Tibial nerve (tissue), 4 donors: ENCODE data around the gene HYI. TPM values are rescaled to one million over a fixed set of nuclear protein-coding genes. Genes with fewer than 3 reads are reported as not detected.

Experiments used
- DNase-seq, 2 donors: peaks; one replicate each; pipeline ENCODE4 v3.0.0-alpha.2; 2019; ENCODE audit warnings: low spot score in 2 of 2
- H3K27ac ChIP-seq, 4 donors: fragments of 200-600 bp; sonication (generic) in 3 of 4; one replicate each; pipeline ENCODE4 v1.5.1; 2017 to 2019; ENCODE audit warnings: mild to moderate bottlenecking in 1 of 4
- H3K27me3 ChIP-seq, 2 donors: fragments of 200-600 bp; sonication (generic) in 1 of 2; one replicate each; pipeline versions ENCODE4 v1.5.1 to v1.6.0; 2017 to 2019
- H3K36me3 ChIP-seq, 3 donors: fragments of 200-600 bp; sonication (generic); one replicate each; pipeline ENCODE4 v1.5.1; 2018 to 2019
- H3K4me1 ChIP-seq, 4 donors: fragments of 200-600 bp; sonication (generic) in 3 of 4; one replicate each; pipeline ENCODE4 v1.5.1; 2017 to 2019
- H3K4me3 ChIP-seq, 4 donors: fragments of 200-600 bp; sonication (generic) in 3 of 4; one replicate each; pipeline ENCODE4 v1.5.1; 2017 to 2019; ENCODE audit warnings: mild to moderate bottlenecking in 1 of 4, moderate library complexity in 1 of 4
- H3K9me3 ChIP-seq, 4 donors: fragments of 200-600 bp; sonication (generic) in 3 of 4; one replicate each; pipeline ENCODE4 v1.5.1; 2017 to 2019
- EP300 ChIP-seq, 2 donors: sonication (generic); formaldehyde crosslinking; IDR thresholded peaks; one replicate each; pipeline ENCODE4 v1.6.1; 2017; ENCODE audit warnings: antibody characterized with exemption in 2 of 2, mild to moderate bottlenecking in 1 of 2
- POLR2A ChIP-seq, 2 donors: fragments of 450-650 bp; IDR thresholded peaks; one replicate each; pipeline ENCODE4 v1.6.1; 2017; ENCODE audit warnings: antibody characterized with exemption in 2 of 2, mild to moderate bottlenecking in 2 of 2, moderate library complexity in 2 of 2
- WGBS, 2 donors: methylation state at CpG; one replicate each; pipeline ENCODE4 v1.1.5; 2018; 5-methylcytosine and 5-hydroxymethylcytosine counted together
- total RNA-seq, 4 donors: library from RNA; depleted of rRNA; stranded (reverse); fragments of >200 nt; gene quantifications; one replicate each; pipeline ENCODE4 v1.1.0, GENCODE V29; 2016
- TF ChIP-seq, protein P1 (sequence below), 5 experiments: fragments of 200-600 bp in 3 of 5; fragments of 450-650 bp in 2 of 5; sonication (generic) in 3 of 5; IDR thresholded peaks; one replicate each; pipeline ENCODE4 v1.5.1; 2016 to 2019; ENCODE audit warnings: antibody characterized with exemption in 5 of 5, mild to moderate bottlenecking in 3 of 5, moderate library complexity in 2 of 5

Gene HYI
- total RNA-seq, 4 donors from 2014 or later = 69.8 to 144 (median 97.7) TPM

DNA sequence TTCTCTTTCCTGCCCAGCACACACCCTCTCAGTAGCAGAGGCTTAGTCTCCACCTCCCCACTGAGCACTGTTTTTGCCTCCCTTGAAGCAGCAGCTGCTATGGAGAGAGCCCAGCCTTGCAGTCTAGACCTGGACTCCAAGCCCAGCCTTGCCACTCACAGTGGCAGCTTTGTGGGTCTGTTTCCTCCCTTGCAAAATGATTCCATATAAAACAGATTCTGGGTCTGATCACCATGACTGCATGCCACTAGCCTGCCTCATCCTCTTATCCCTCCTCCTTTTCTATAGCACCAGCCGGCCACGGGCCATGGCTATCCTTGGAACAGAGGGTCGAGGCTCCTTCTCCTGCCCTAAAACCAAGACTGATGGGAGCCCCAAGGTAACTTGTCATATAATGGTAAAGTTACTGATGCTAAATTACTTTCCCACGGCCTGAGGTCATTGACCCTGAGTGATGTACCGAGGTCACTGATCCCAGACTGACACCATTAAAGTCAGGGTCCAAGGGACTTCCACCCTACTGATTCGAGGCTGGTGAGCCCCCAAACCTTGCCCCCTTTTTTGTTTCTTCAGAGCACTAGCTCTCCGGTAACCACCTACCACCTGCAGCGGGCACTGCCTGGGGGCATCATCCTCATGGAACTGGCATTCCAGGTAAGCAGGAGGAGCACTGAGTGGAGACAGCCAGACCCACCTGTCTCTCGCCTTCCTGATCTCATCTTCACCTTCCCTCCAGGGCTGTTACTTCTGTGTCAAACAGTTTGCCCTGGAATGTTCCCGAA, 7.9 kb downstream of the HYI start:
- no peak for TF ChIP-seq POLR2A (IDR thresholded peaks at IDR 0.05)
- Histone ChIP-seq H3K27ac (no peak overlapping the region), H3K4me3 (no peak overlapping the region), H3K9me3 (no peaks in the 10 kb centered on the region), H3K27me3 (no peaks in the 10 kb centered on the region), H3K36me3 (peaks cover 8 to 100% (median 32%) of the 10 kb centered on the region in 3 donors), H3K4me1 (no peaks in the 10 kb centered on the region)
- 89 to 91% methylated on average over 10 of the region's 10 CpGs for WGBS, 2 donors
- DNase-seq = no peak

DNA sequence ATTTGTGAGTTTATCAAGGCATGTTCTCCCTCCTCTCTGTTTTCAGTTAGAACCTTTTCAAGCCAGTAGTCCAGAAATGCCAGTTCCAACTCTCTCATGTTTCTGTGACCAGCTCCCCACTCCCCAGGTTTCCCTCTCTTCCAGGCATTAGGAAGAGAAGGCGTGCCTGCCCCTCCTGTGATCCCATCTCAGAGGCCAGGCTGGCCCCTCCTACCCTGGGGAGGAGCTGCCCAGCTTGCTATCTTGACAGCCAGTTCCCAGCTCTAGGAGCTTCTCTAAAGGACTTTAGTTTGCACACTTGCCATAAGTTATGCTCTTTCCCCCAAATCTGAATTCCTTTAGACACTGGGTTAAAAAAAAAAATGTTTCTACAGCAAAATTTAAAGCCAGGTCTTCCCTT, 8.9 kb downstream of the HYI start:
- WGBS, 2 donors = 50 to 56% methylated on average over 1 of the region's 1 CpG
- Histone ChIP-seq H3K4me3 (no peak overlapping the region), H3K9me3 (no peaks in the 10 kb centered on the region), H3K4me1 (no peaks in the 10 kb centered on the region), H3K27ac (no peak overlapping the region), H3K27me3 (no peaks in the 10 kb centered on the region), H3K36me3 (peaks cover 8 to 100% (median 32%) of the 10 kb centered on the region in 3 donors)
- DNase-seq = no peak
- TF ChIP-seq EP300 (IDR thresholded peaks at IDR 0.05) = no peak
- TF ChIP-seq, protein P1, sequence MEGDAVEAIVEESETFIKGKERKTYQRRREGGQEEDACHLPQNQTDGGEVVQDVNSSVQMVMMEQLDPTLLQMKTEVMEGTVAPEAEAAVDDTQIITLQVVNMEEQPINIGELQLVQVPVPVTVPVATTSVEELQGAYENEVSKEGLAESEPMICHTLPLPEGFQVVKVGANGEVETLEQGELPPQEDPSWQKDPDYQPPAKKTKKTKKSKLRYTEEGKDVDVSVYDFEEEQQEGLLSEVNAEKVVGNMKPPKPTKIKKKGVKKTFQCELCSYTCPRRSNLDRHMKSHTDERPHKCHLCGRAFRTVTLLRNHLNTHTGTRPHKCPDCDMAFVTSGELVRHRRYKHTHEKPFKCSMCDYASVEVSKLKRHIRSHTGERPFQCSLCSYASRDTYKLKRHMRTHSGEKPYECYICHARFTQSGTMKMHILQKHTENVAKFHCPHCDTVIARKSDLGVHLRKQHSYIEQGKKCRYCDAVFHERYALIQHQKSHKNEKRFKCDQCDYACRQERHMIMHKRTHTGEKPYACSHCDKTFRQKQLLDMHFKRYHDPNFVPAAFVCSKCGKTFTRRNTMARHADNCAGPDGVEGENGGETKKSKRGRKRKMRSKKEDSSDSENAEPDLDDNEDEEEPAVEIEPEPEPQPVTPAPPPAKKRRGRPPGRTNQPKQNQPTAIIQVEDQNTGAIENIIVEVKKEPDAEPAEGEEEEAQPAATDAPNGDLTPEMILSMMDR (IDR thresholded peaks at IDR 0.05) = no peak
- TF ChIP-seq POLR2A (IDR thresholded peaks at IDR 0.05) = no peak

DNA sequence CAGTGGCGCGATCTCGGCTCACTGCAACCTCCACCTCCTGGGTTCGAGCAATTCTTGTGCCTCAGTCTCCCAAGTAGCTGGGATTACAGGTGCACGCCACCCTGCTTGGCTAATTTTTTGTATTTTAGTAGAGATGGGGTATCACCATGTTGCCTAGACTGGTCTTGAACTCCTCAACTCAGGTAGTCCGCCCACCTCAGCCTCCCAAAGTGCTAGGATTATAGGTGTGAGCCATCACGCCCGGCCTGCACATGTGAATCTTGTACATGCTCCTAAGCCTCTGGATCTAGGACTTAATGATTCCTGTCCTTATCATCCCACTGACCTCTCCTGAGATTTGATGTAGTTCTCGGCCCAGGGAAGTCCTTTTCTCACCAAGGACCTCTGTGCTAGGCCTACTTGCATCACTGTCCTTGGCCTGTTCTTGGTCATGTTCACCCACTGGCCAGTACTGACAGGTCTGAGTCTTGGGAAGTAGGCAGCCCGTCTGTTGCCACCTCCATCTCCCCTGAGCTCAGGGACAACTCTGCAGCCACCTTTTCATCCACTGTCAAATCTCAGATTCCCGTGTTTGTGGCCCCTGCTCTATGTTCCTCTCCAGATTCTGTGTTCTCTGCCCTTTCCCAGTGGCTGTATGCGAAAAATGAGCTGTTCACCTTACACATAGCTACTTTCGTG, 9.4 kb downstream of the HYI start:
- Histone ChIP-seq H3K4me3 (no peak overlapping the region), H3K9me3 (no peaks in the 10 kb centered on the region), H3K27me3 (no peaks in the 10 kb centered on the region), H3K36me3 (peaks cover 8 to 100% (median 32%) of the 10 kb centered on the region in 3 donors), H3K27ac (no peak overlapping the region), H3K4me1 (no peaks in the 10 kb centered on the region)
- no peak for TF ChIP-seq EP300 (IDR thresholded peaks at IDR 0.05)
- no peak for TF ChIP-seq POLR2A (IDR thresholded peaks at IDR 0.05)
- TF ChIP-seq, protein P1 (IDR thresholded peaks at IDR 0.05) = no peak
- 91 to 95% methylated on average over 13 of the region's 13 CpGs for WGBS, 2 donors
- no peak for DNase-seq

DNA sequence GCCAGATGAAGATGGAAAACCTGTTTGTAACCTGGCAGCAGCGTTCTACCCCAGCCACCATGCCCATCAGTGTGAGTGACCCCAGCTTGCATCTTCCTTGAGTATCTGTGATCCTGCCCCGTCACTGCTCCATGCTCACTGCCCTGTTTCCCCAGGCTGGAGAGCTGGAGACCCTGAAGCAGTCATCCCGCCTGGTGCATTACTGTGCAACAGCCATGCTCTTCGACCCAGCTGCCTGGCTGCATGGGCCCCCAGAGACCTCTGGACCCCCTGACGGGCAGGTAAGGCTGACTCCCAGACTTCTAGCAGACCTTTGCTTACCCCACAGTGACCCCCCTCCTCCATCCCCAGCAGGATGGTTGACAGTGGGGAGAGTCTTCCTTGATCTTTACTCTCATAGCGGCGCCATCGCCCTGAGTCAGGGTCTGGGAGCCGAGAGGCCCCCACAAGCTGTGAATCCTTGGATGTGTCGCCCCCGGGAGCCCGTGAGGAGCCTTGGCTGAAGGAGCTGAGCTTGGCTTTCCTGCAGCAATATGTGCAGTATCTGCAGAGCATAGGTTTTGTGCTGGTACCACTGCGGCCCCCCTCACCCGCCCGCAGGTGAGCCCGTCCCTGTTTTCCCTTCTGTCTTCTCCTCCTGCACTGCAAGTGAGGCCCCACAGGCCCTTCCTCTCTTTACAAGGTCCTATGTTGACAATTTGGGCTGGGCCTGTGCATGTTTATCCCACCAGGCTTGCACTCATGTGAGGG, 10.4 kb downstream of the HYI start:
- no peak overlapping the region for H3K4me3 ChIP-seq
- H3K9me3 ChIP-seq = no peaks in the 10 kb centered on the region
- H3K27ac ChIP-seq = no peak overlapping the region
- WGBS, 2 donors = 93 to 94% methylated on average over 14 to 16 of the region's 16 CpGs
- DNase-seq = no peak
- no peaks in the 10 kb centered on the region for H3K27me3 ChIP-seq
- no peaks in the 10 kb centered on the region for H3K4me1 ChIP-seq
- TF ChIP-seq, protein P1 (IDR thresholded peaks at IDR 0.05) = no peak
- TF ChIP-seq EP300 (IDR thresholded peaks at IDR 0.05) (no peak), POLR2A (IDR thresholded peaks at IDR 0.05) (no peak)
- peaks cover 8 to 100% (median 27%) of the 10 kb centered on the region in 3 donors for H3K36me3 ChIP-seq

DNA sequence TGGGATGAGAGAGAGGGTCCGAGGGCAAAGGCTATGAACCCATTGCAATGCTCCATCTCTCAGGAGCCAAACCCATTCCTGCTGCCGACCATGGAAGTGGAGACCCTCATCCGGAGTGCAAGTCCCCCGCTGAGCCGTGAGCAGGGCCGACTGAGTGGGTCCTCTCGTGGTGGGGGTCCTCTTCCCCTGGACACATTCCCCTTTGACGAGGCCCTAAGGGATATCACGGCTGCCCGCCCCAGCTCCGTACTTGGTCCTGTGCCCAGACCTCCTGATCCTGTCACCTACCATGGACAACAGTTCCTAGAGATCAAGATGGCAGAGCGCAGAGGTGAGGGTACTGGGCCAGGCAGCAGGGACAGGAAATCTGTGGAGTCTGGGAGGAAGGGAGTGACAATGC, 11.0 kb downstream of the HYI start:
- TF ChIP-seq, protein P1 (IDR thresholded peaks at IDR 0.05) = no peak
- no peak for TF ChIP-seq EP300 (IDR thresholded peaks at IDR 0.05)
- no peak for TF ChIP-seq POLR2A (IDR thresholded peaks at IDR 0.05)
- Histone ChIP-seq H3K27ac (no peak overlapping the region), H3K36me3 (peaks cover 8 to 100% (median 26%) of the 10 kb centered on the region in 3 donors), H3K9me3 (no peaks in the 10 kb centered on the region), H3K4me3 (no peak overlapping the region), H3K4me1 (no peaks in the 10 kb centered on the region), H3K27me3 (no peaks in the 10 kb centered on the region)
- 80 to 85% methylated on average over 12 of the region's 12 CpGs for WGBS, 2 donors
- no peak for DNase-seq
